Kidney capillary endothelial cell (primary cell): ENCODE results near the gene NTMT1.

ENCODE experiments used
- DNase-seq: peaks from one replicate; pipeline ENCODE4 v3.0.0-alpha.2; 2018; ENCODE audit warnings: low spot score

NTMT1 gene

GRCh38 chr9:129637102-129637501, 11.1 kb downstream of the NTMT1 start:
- DNase-seq: no peak

- no peak for DNase-seq
Measured at GRCh38 chr9:129637673-129638439, 11.9 kb downstream of the NTMT1 start.

- no peak for DNase-seq
Measured at GRCh38 chr9:129639034-129639630, 13.2 kb downstream of the NTMT1 start.

GRCh38 chr9:129639756-129640085, 13.8 kb downstream of the NTMT1 start:
- DNase-seq: no peak

- no peak for DNase-seq
Measured at GRCh38 chr9:129640086-129640870, 14.3 kb downstream of the NTMT1 start.

- no peak for DNase-seq
Measured at GRCh38 chr9:129640871-129641749, 15.1 kb downstream of the NTMT1 start.

GRCh38 chr9:129641750-129642585, 16.0 kb downstream of the NTMT1 start, which contains the start of gene ASB6:
ASB6 (minus strand) TSS chr9:129642151; CDS start chr9:129641999, 152 bp downstream.
- DNase-seq: peak; percentile 92

- DNase-seq: no peak
Measured at GRCh38 chr9:129643706-129644105, 17.7 kb downstream of the NTMT1 start.

GRCh38 chr9:129644365-129644764, 18.4 kb downstream of the NTMT1 start:
- DNase-seq: no peak

GRCh38 chr9:129644902-129645301, 18.9 kb downstream of the NTMT1 start:
- DNase-seq: no peak

GRCh38 chr9:129646252-129646651, 20.3 kb downstream of the NTMT1 start:
- DNase-seq: no peak

GRCh38 chr9:129646654-129647053, 20.7 kb downstream of the NTMT1 start:
- DNase-seq: no peak

GRCh38 chr9:129647635-129648034, 21.7 kb downstream of the NTMT1 start:
- DNase-seq: no peak

- DNase-seq: no peak
Measured at GRCh38 chr9:129648092-129648763, 22.3 kb downstream of the NTMT1 start.

- no peak for DNase-seq
Measured at GRCh38 chr9:129648764-129649115, 22.8 kb downstream of the NTMT1 start.

- no peak for DNase-seq
Measured at GRCh38 chr9:129649726-129650679, 24.0 kb downstream of the NTMT1 start.

GRCh38 chr9:129650680-129651235, 24.8 kb downstream of the NTMT1 start:
- DNase-seq: no peak

- DNase-seq: no peak
Measured at GRCh38 chr9:129653823-129654553, 28.0 kb downstream of the NTMT1 start.
